Measurements from ENCODE around the gene ISCU. TPM values are rescaled to one million over a fixed set of nuclear protein-coding genes. Genes with fewer than 3 reads are reported as not detected.

The ISCU gene
- total and polyA plus RNA-seq, 2 of the 8 experiments (the other 6 are each of a cell fraction or from before 2014, with no cell fraction given): 72.1 to 78.1 TPM

DNA sequence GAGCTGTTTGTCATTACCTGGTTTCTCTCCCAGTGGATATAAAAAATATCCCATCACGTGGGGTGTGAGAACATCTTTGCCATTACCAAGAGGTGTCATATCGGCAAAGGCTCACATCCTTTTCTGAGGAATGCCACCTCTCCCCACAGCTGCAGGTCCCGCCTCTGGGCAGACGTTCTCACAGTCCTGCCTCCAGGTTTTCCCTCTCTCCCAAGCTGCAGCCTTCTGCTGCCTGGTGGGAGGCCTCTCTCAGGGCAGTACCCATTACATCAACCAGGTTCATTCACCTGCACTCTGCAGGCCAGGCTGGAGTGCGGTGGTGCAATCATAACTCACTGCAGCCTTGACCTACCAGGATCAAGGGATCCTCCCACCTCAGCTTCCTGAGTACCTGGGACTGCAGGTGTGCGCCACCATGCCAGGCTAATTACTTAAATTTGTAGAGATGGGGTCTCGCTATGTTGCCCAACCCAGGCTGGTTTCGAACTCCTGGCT lies 50.4 kb downstream of the ISCU start (continued):
- TF ChIP-seq, protein P1, sequence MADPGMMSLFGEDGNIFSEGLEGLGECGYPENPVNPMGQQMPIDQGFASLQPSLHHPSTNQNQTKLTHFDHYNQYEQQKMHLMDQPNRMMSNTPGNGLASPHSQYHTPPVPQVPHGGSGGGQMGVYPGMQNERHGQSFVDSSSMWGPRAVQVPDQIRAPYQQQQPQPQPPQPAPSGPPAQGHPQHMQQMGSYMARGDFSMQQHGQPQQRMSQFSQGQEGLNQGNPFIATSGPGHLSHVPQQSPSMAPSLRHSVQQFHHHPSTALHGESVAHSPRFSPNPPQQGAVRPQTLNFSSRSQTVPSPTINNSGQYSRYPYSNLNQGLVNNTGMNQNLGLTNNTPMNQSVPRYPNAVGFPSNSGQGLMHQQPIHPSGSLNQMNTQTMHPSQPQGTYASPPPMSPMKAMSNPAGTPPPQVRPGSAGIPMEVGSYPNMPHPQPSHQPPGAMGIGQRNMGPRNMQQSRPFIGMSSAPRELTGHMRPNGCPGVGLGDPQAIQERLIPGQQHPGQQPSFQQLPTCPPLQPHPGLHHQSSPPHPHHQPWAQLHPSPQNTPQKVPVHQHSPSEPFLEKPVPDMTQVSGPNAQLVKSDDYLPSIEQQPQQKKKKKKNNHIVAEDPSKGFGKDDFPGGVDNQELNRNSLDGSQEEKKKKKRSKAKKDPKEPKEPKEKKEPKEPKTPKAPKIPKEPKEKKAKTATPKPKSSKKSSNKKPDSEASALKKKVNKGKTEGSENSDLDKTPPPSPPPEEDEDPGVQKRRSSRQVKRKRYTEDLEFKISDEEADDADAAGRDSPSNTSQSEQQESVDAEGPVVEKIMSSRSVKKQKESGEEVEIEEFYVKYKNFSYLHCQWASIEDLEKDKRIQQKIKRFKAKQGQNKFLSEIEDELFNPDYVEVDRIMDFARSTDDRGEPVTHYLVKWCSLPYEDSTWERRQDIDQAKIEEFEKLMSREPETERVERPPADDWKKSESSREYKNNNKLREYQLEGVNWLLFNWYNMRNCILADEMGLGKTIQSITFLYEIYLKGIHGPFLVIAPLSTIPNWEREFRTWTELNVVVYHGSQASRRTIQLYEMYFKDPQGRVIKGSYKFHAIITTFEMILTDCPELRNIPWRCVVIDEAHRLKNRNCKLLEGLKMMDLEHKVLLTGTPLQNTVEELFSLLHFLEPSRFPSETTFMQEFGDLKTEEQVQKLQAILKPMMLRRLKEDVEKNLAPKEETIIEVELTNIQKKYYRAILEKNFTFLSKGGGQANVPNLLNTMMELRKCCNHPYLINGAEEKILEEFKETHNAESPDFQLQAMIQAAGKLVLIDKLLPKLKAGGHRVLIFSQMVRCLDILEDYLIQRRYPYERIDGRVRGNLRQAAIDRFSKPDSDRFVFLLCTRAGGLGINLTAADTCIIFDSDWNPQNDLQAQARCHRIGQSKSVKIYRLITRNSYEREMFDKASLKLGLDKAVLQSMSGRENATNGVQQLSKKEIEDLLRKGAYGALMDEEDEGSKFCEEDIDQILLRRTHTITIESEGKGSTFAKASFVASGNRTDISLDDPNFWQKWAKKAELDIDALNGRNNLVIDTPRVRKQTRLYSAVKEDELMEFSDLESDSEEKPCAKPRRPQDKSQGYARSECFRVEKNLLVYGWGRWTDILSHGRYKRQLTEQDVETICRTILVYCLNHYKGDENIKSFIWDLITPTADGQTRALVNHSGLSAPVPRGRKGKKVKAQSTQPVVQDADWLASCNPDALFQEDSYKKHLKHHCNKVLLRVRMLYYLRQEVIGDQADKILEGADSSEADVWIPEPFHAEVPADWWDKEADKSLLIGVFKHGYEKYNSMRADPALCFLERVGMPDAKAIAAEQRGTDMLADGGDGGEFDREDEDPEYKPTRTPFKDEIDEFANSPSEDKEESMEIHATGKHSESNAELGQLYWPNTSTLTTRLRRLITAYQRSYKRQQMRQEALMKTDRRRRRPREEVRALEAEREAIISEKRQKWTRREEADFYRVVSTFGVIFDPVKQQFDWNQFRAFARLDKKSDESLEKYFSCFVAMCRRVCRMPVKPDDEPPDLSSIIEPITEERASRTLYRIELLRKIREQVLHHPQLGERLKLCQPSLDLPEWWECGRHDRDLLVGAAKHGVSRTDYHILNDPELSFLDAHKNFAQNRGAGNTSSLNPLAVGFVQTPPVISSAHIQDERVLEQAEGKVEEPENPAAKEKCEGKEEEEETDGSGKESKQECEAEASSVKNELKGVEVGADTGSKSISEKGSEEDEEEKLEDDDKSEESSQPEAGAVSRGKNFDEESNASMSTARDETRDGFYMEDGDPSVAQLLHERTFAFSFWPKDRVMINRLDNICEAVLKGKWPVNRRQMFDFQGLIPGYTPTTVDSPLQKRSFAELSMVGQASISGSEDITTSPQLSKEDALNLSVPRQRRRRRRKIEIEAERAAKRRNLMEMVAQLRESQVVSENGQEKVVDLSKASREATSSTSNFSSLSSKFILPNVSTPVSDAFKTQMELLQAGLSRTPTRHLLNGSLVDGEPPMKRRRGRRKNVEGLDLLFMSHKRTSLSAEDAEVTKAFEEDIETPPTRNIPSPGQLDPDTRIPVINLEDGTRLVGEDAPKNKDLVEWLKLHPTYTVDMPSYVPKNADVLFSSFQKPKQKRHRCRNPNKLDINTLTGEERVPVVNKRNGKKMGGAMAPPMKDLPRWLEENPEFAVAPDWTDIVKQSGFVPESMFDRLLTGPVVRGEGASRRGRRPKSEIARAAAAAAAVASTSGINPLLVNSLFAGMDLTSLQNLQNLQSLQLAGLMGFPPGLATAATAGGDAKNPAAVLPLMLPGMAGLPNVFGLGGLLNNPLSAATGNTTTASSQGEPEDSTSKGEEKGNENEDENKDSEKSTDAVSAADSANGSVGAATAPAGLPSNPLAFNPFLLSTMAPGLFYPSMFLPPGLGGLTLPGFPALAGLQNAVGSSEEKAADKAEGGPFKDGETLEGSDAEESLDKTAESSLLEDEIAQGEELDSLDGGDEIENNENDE (IDR thresholded peaks at IDR 0.05; ENCODE audit: insufficient replicate concordance, low read length): no peak
- TF ChIP-seq CBX5 (IDR thresholded peaks at IDR 0.05; ENCODE audit: low read depth, low read length) (no peak), SP4 (IDR thresholded peaks at IDR 0.05; ENCODE audit: low read length) (no peak), SAP30 (IDR thresholded peaks at IDR 0.05; ENCODE audit: insufficient read depth, insufficient replicate concordance, low read length) (no peak), TAF1 (IDR thresholded peaks at IDR 0.05; ENCODE audit: low read depth, low read length) (no peak), SIX5 (IDR thresholded peaks at IDR 0.05; ENCODE audit: low read depth, low read length) (no peak), ZNF274 (IDR thresholded peaks at IDR 0.05; ENCODE audit: borderline replicate concordance, extremely low read depth, low read length) (no peak), RFX5 (IDR thresholded peaks at IDR 0.05; ENCODE audit: borderline replicate concordance, low read depth, low read length) (peak; percentile 26; the same call in 1 of the 2 replicates), YY1 (IDR thresholded peaks at IDR 0.05; ENCODE audit: low read depth, low read length) (0 out of 2 replicates have a peak, but pooled peaks have one; percentile 47), TAF7 (optimal IDR thresholded peaks at IDR 0.05; ENCODE audit: borderline replicate concordance, low read depth, low read length) (no peak)
- TF ChIP-seq, protein P2, sequence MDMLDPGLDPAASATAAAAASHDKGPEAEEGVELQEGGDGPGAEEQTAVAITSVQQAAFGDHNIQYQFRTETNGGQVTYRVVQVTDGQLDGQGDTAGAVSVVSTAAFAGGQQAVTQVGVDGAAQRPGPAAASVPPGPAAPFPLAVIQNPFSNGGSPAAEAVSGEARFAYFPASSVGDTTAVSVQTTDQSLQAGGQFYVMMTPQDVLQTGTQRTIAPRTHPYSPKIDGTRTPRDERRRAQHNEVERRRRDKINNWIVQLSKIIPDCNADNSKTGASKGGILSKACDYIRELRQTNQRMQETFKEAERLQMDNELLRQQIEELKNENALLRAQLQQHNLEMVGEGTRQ (IDR thresholded peaks at IDR 0.05; ENCODE audit: low read length): no peak

All from H1 (cell line).